Calu3 (cell line): ENCODE data around the gene RUNDC3A. TPM values are rescaled to one million over a fixed set of nuclear protein-coding genes. Genes with fewer than 3 reads are reported as not detected.
"Not testable (repeated sequence)": the region's sequence is repeated elsewhere in the genome, so short reads cannot be mapped to it uniquely, and the experiment has no call there.

Experiments
- BruUV-seq: library from RNA; stranded (reverse); fragments of 400-500 nt; replicated peaks from 2 replicates; lab custom pipeline; 2021; lab: Mats Ljungman, UMichigan
- CTCF ChIA-PET: fragments of 300-600 bp; sonication (Branson Sonifier 250); formaldehyde crosslinking; loops from one replicate; lab custom pipeline; 2022; ENCODE audit warnings: antibody characterized with exemption; lab: Charles Lee
- DNase-seq: peaks from one replicate; pipeline ENCODE4 v3.0.0; 2022
- H3K27ac Mint-ChIP-seq: one replicate; pipeline ENCODE4 v1.8.0; 2022; ENCODE audit warnings: mixed read lengths; ENCODE audit not compliant: unreplicated experiment
- H3K27me3 Mint-ChIP-seq: one replicate; pipeline ENCODE4 v1.8.0; 2022; ENCODE audit warnings: mixed read lengths; ENCODE audit not compliant: unreplicated experiment
- H3K36me3 Mint-ChIP-seq: one replicate; pipeline ENCODE4 v1.8.0; 2022; ENCODE audit warnings: mild to moderate bottlenecking, moderate library complexity, mixed read lengths; ENCODE audit not compliant: insufficient read depth, unreplicated experiment
- H3K4me1 Mint-ChIP-seq: one replicate; pipeline ENCODE4 v1.8.0; 2022; ENCODE audit warnings: mild to moderate bottlenecking, low read depth, mixed read lengths; ENCODE audit not compliant: unreplicated experiment
- H3K4me3 Mint-ChIP-seq: one replicate; pipeline ENCODE4 v1.8.0; 2022; ENCODE audit warnings: mild to moderate bottlenecking, low read depth, moderate library complexity, mixed read lengths; ENCODE audit not compliant: unreplicated experiment
- H3K9me3 Mint-ChIP-seq: one replicate; pipeline ENCODE4 v1.8.0; 2022; ENCODE audit warnings: low read depth, mixed read lengths; ENCODE audit not compliant: unreplicated experiment
- intact Hi-C: fragments of 100-400 bp; cut with micrococcal nuclease; formaldehyde crosslinking; loops from one replicate; pipeline ENCODE4 v1.10.0; 2022; ENCODE audit not compliant: unreplicated experiment
- total RNA-seq: library from RNA; stranded (reverse); gene quantifications from 2 replicates; pipeline ENCODE4 v1.2.3, GENCODE V29; 2022
- TF ChIP-seq, protein P1 (sequence below): fragments of 200-600 bp; IDR thresholded peaks from one replicate; pipeline ENCODE4 v1.8.0; 2022; ENCODE audit warnings: antibody characterized with exemption; ENCODE audit not compliant: unreplicated experiment

Gene RUNDC3A
- total RNA-seq, 1 experiment from 2014 or later, result 1.2 TPM

DNA sequence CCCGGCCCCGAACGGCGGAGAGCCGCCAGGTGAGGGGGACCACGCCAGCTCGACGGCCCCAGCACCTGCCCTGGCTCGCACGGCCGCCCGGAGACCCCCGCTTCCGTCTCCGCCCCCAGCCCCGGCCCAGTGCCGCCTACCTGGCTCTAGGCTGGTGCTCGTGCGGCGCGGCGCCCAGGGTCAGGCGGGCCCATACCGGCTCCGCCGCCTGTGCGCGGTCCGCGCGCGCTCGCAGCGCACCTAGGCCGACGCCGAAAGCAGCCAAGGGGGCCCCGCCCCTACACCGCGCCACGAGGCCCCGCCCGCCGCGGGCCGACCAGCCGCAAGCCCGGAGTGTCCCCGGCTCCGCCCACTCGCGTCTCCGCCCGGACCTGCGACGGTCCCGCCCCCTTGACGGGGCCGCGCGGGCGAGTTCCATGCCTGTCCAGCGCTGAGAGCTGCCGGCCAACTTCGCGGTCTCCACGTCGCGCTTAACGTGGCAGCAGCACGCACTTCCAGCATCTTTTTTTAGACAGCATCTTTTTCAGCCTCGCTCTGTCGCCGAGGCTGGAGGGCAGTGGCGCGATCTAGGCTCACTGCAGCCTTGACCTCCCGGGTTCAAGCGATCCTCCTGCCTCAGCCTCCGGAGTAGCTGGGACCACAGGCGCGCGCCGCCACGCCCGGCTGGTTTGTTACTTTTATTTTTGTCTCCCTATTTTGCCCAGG is 16.3 kb downstream of the RUNDC3A start, which contains the start of gene SLC25A39:
TSS of gene SLC25A39 (minus strand) at position 253 of the 705 bp plus-strand sequence. CDS start 1,261 bp downstream, outside the sequence.
- peak; percentile 100 for DNase-seq
- TF ChIP-seq, protein P1, sequence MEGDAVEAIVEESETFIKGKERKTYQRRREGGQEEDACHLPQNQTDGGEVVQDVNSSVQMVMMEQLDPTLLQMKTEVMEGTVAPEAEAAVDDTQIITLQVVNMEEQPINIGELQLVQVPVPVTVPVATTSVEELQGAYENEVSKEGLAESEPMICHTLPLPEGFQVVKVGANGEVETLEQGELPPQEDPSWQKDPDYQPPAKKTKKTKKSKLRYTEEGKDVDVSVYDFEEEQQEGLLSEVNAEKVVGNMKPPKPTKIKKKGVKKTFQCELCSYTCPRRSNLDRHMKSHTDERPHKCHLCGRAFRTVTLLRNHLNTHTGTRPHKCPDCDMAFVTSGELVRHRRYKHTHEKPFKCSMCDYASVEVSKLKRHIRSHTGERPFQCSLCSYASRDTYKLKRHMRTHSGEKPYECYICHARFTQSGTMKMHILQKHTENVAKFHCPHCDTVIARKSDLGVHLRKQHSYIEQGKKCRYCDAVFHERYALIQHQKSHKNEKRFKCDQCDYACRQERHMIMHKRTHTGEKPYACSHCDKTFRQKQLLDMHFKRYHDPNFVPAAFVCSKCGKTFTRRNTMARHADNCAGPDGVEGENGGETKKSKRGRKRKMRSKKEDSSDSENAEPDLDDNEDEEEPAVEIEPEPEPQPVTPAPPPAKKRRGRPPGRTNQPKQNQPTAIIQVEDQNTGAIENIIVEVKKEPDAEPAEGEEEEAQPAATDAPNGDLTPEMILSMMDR, result no peak
- Mint-ChIP-seq H3K27ac (peak within 1 kb of the TSS; percentile 94), H3K4me1 (peaks cover 7% of the 10 kb centered on the region), H3K27me3 (no peaks in the 10 kb centered on the region), H3K36me3 (peaks cover 51% of the 10 kb centered on the region), H3K4me3 (peak within 1 kb of the TSS; percentile 96), H3K9me3 (no peaks in the 10 kb centered on the region)
- intact Hi-C loops, result loop anchor here (5.0 kb wide), 1 partner anchor 102 kb away; no protein-coding TSS in a partner anchor
- CTCF ChIA-PET, result interaction anchor here (0.6 to 1.9 kb wide), 9 partner anchors 9 to 155 kb away, joined by 3 to 9 read pairs (median 3); partner anchors contain the start of gene RUNDC3A
- no TSS peak for BruUV-seq

DNA sequence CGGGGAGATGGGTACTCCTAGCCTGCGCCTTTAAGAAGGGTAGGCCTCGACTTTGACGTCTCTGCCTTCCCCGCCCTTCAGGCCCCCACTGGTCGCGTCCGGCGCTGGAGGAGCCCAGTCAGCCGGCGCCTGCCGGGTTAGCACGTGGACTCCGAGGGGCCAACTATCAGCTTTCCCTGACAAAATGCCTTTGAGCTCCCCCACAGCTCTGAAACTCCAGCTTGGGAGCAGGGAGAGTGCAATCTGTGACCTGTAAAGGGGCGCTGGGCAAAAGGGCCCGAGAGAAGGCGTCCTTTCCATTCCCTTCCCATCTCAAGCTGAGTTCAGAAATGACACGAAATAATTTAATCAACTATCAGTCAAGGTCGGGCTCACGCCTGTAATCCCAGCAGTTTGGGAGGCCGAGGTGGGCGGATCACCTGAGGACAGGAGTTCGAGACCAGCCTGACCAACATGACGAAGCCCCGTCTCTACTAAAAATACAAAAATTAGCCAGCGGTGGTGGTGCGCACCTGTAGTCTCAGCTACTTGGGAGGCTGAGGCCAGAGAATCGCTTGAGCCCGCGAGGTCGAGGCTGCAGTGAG is 18.6 kb downstream of the RUNDC3A start:
- peaks cover 17% of the 10 kb centered on the region for H3K4me1 Mint-ChIP-seq
- peaks cover 43% of the 10 kb centered on the region for H3K36me3 Mint-ChIP-seq
- peak; percentile 99 for DNase-seq
- no peaks in the 10 kb centered on the region for H3K9me3 Mint-ChIP-seq
- peak overlapping the region; percentile 96 for H3K4me3 Mint-ChIP-seq
- CTCF ChIA-PET, result interaction anchor here (0.6 to 1.0 kb wide), 8 partner anchors 18 to 641 kb away, joined by 3 to 8 read pairs (median 6); partner anchors contain the start of genes C1QL1, GRN, LSM12 and RUNDC3A
- BruUV-seq, result no TSS peak
- TF ChIP-seq, protein P1, result no peak
- intact Hi-C loops, result loop anchor here (5.0 kb wide), 1 partner anchor 105 kb away; no protein-coding TSS in a partner anchor
- H3K27ac Mint-ChIP-seq, result peak overlapping the region; percentile 94
- no peaks in the 10 kb centered on the region for H3K27me3 Mint-ChIP-seq

DNA sequence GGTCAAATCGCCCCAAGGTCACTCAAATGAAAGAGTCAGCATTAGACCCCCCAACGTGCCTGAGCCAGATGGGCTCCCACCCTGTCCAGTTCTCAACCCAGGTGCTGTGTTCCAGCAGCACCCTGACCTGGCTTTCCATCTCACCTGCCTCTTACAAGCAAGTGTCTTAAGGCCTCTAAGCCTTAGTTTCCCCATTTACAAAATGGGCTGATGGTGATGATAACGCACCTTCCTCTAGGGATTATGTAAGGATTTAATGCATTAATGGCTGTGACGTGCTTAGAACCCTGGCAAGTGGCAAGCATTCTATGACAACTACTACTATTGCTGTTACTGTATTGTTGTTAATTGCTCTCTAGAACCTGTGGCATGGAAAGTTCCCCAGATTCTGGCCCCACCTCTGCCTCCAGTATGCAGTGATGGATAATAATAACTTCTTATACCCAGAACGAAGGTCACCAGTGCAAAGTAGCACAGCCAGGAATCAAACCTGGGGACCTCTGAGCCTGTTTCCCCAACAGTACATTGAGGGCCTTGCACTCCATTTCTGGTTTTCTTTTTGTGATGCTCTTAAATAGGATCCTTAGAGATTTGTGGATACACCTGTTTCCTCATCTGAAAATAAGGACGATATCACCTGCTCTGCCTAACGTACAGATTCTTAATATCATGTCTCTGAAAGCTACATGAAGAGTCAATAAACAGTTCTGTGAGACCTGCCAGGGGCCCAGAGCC is 19.5 kb downstream of the RUNDC3A start:
- no TSS peak for BruUV-seq
- intact Hi-C loops, result loop anchor here (5.0 kb wide), 1 partner anchor 106 kb away; no protein-coding TSS in a partner anchor
- no peak for DNase-seq
- CTCF ChIA-PET, result no interaction called here
- Mint-ChIP-seq H3K4me1 (peaks cover 17% of the 10 kb centered on the region), H3K27me3 (no peaks in the 10 kb centered on the region), H3K9me3 (no peaks in the 10 kb centered on the region), H3K4me3 (no peak overlapping the region), H3K27ac (no peak overlapping the region), H3K36me3 (peaks cover 39% of the 10 kb centered on the region)
- TF ChIP-seq, protein P1, result no peak

DNA sequence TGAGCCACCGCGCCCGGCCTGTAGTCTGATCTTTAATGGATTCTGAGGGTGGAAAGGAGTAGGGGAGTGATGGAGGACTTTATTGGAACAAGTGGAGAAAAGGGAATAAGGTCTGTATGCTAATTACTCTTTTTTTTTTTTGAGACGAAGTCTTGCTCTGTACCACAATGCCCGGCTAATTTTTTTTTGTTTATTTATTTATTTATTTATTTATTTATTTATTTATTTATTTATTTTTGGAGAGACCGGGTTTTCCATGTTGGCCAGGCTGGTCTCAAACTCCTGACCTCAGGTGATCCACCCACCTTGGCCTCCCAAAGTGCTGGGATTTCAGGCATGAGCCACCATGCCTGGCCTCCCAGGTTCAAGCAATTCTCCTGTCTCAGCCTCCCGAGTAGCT is 21.1 kb downstream of the RUNDC3A start:
- BruUV-seq, result not testable (repeated sequence)

DNA sequence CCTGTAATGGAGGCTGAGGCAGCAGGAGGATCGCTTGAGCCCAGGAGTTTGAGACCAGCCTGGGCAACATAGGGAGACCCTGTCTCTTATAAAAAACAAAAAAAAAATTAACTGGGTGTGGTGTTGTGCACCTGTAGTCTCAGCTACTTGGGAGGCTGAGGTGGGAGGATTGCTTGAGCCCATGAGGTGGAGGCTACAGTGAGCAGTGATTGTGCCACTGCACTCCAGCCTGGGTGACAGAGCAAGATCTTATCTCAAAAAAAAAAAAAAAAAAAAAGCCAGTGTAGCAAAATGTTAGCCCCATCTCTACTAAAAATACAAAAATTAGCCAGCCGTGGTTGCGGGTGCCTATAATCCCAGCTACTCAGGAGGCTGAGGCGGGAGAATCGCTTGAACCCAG is 21.9 kb downstream of the RUNDC3A start:
- H3K27ac Mint-ChIP-seq, H3K4me3 Mint-ChIP-seq: not testable (repeated sequence)
- intact Hi-C loops, result loop anchor here (2.0 kb wide), 1 partner anchor 131 kb away; the partner anchor contains the start of gene ATXN7L3

More for the DNA sequence above, 21.1 kb downstream of the RUNDC3A start:
- Mint-ChIP-seq H3K36me3 (peaks cover 27% of the 10 kb centered on the region), H3K4me1 (peaks cover 17% of the 10 kb centered on the region)
- CTCF ChIA-PET, result interaction anchor here (0.6 to 1.2 kb wide), 2 partner anchors 13 to 806 kb away, joined by 4 to 7 read pairs; no protein-coding TSS in a partner anchor
- intact Hi-C loops, result loop anchor here (5.0 kb wide), 1 partner anchor 107 kb away; no protein-coding TSS in a partner anchor
- H3K27ac Mint-ChIP-seq, DNase-seq, H3K27me3 Mint-ChIP-seq, H3K4me3 Mint-ChIP-seq, H3K9me3 Mint-ChIP-seq: not testable (repeated sequence)

More for the DNA sequence above, 21.9 kb downstream of the RUNDC3A start:
- not testable (repeated sequence) for H3K27me3 Mint-ChIP-seq, H3K9me3 Mint-ChIP-seq, DNase-seq, BruUV-seq
- CTCF ChIA-PET, result interaction anchor here (0.6 to 1.7 kb wide), 9 partner anchors 9 to 806 kb away, joined by 3 to 10 read pairs (median 4); partner anchors contain the start of genes GRN and HDAC5
- Mint-ChIP-seq H3K36me3 (peaks cover 19% of the 10 kb centered on the region), H3K4me1 (peaks cover 14% of the 10 kb centered on the region)
